ENCODE results near the gene BHMT2. TPM values are rescaled to one million over a fixed set of nuclear protein-coding genes. Genes with fewer than 3 reads are reported as not detected.

Gene BHMT2
- total RNA-seq, 1 donor from 2014 or later = not detected

DNA sequence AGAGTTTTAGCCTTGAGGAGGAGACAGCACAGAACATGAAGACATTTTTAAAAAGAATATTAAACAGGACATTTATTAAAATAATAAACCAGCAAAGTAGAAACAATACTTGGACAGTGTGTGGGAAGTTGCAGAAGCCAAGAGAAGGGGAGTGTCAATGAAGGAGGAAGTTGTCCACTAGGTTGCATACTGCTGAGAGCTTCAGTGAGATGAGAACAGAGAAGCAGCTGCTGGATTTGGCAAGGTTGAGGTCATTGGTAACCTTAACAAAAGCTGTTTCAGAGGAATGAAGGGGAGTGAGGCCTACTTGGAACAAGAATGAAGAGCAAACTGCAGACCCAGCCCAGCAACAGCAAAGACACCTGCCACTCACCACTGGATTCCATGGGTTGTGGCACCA, 53.4 kb downstream of the BHMT2 start:
- no peaks in the 10 kb centered on the region for H3K36me3 Mint-ChIP-seq (ENCODE audit: low read depth)
- POLR2A ChIA-PET = no interaction called here
- no peak for DNase-seq
- no peak overlapping the region for H3K27ac Mint-ChIP-seq
- no peak for ATAC-seq (ENCODE audit: low read depth)
- H3K4me1 Mint-ChIP-seq = no peaks in the 10 kb centered on the region
- H3K9me3 Mint-ChIP-seq = no peaks in the 10 kb centered on the region
- no peak overlapping the region for H3K4me3 Mint-ChIP-seq
- TF ChIP-seq, protein P1, sequence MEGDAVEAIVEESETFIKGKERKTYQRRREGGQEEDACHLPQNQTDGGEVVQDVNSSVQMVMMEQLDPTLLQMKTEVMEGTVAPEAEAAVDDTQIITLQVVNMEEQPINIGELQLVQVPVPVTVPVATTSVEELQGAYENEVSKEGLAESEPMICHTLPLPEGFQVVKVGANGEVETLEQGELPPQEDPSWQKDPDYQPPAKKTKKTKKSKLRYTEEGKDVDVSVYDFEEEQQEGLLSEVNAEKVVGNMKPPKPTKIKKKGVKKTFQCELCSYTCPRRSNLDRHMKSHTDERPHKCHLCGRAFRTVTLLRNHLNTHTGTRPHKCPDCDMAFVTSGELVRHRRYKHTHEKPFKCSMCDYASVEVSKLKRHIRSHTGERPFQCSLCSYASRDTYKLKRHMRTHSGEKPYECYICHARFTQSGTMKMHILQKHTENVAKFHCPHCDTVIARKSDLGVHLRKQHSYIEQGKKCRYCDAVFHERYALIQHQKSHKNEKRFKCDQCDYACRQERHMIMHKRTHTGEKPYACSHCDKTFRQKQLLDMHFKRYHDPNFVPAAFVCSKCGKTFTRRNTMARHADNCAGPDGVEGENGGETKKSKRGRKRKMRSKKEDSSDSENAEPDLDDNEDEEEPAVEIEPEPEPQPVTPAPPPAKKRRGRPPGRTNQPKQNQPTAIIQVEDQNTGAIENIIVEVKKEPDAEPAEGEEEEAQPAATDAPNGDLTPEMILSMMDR (IDR thresholded peaks at IDR 0.05) = no peak
- intact Hi-C loops (cut with micrococcal nuclease) = no loop called here
- CTCF ChIA-PET = interaction anchor here (2.0 kb wide), 1 partner anchor 10 kb away, joined by 6 read pairs; no protein-coding TSS in a partner anchor
- H3K27me3 Mint-ChIP-seq = peaks cover 5% of the 10 kb centered on the region

DNA sequence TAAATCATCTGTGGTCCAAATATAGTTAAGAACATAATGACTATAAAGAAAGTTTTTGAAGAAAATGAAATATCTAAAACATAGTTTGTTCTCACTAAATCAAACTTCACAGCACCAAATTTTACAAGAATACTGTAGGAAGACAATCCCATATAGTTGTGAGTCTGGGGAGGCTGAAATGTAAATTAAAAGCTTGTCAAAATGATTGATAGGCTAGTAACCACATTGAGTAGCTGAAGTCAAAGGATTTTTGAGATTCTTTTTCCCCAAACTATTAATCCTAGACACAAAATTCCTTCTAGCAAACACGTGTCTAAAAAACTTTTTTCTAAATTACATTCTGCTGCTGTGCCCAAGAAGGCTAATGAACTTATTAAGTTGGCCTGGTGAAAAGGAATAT, 55.0 kb downstream of the BHMT2 start:
- ChIA-PET CTCF (interaction anchor here (2.3 kb wide), 1 partner anchor 99 kb away, joined by 5 read pairs; no protein-coding TSS in a partner anchor), POLR2A (no interaction called here)
- H3K9me3 Mint-ChIP-seq = no peaks in the 10 kb centered on the region
- no peaks in the 10 kb centered on the region for H3K4me1 Mint-ChIP-seq
- H3K36me3 Mint-ChIP-seq (ENCODE audit: low read depth) = no peaks in the 10 kb centered on the region
- H3K27me3 Mint-ChIP-seq = no peaks in the 10 kb centered on the region
- TF ChIP-seq, protein P1 (IDR thresholded peaks at IDR 0.05) = no peak
- no peak overlapping the region for H3K4me3 Mint-ChIP-seq
- intact Hi-C loops (cut with micrococcal nuclease) = no loop called here
- H3K27ac Mint-ChIP-seq = no peak overlapping the region
- ATAC-seq (ENCODE audit: low read depth) (no peak), DNase-seq (no peak)

DNA sequence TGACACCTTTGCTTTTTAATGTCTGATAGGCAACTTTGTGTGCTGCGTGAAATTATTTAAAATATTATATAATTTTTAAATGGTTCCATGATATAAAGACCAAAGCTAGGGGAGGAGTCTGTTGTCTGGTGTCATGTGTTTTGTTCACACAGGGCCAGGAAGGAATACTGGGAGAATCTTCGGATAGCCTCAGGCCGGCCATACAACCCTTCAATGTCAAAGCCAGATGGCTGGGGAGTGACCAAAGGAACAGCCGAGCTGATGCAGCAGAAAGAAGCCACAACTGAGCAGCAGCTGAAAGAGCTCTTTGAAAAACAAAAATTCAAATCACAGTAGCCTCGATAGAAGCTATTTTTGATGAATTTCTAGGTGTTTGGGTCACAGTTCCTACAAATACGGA, 61.2 kb downstream of the BHMT2 start:
- H3K27ac Mint-ChIP-seq = no peak overlapping the region
- no peaks in the 10 kb centered on the region for H3K36me3 Mint-ChIP-seq (ENCODE audit: low read depth)
- peaks cover 5% of the 10 kb centered on the region for H3K27me3 Mint-ChIP-seq
- no peak overlapping the region for H3K4me3 Mint-ChIP-seq
- intact Hi-C loops (cut with micrococcal nuclease) = loop anchor here (5.0 to 10.0 kb wide), 3 partner anchors 104 to 808 kb away; partner anchors contain the start of gene JMY
- POLR2A ChIA-PET = no interaction called here
- TF ChIP-seq, protein P1 (IDR thresholded peaks at IDR 0.05) = no peak
- DNase-seq (no peak), ATAC-seq (ENCODE audit: low read depth) (no peak)
- CTCF ChIA-PET = no interaction called here
- H3K9me3 Mint-ChIP-seq = no peaks in the 10 kb centered on the region
- peaks cover 8% of the 10 kb centered on the region for H3K4me1 Mint-ChIP-seq

DNA sequence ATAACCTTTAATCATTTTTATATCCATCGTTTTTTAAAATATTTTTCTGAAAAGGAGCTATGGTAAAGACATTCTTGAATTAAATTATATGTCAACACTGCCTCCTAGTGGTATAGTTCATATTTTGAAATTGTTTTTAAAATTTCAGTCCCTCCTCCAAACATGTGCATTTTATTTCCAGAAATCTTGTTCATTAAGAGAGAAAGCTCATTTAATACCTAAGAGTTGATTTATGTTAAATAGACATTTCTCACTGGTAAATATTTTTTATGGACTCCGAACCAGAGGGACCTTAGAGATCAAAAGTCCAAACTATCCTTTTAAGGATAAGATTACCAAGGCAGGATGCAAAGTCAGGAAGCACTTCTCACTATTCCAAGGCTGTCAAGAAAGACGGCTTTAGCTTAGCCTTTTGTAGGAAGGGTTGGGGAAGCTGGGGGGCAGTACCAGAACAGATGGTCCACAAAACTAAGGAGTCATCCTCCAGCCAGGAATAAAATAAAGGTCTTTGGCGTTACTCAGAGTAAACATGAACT, 63.6 kb downstream of the BHMT2 start:
- Mint-ChIP-seq H3K4me3 (peak overlapping the region; percentile 33), H3K27me3 (peaks cover 5% of the 10 kb centered on the region), H3K4me1 (peaks cover 8% of the 10 kb centered on the region), H3K36me3 (ENCODE audit: low read depth) (no peaks in the 10 kb centered on the region), H3K27ac (no peak overlapping the region), H3K9me3 (no peaks in the 10 kb centered on the region)
- CTCF ChIA-PET = interaction anchor here (0.7 to 3.9 kb wide), 33 partner anchors 9 to 951 kb away, joined by 3 to 47 read pairs (median 4); no protein-coding TSS in a partner anchor
- ATAC-seq (ENCODE audit: low read depth) (no peak), DNase-seq (no peak)
- POLR2A ChIA-PET = interaction anchor here (0.6 to 1.6 kb wide), 6 partner anchors 108 to 816 kb away, joined by 3 to 12 read pairs (median 8); partner anchors contain the start of gene ARSB
- TF ChIP-seq, protein P1 (IDR thresholded peaks at IDR 0.05) = peak; percentile 60
- intact Hi-C loops (cut with micrococcal nuclease) = loop anchor here (1.0 to 10.0 kb wide), 11 partner anchors 102 to 911 kb away; partner anchors contain the start of gene JMY

DNA sequence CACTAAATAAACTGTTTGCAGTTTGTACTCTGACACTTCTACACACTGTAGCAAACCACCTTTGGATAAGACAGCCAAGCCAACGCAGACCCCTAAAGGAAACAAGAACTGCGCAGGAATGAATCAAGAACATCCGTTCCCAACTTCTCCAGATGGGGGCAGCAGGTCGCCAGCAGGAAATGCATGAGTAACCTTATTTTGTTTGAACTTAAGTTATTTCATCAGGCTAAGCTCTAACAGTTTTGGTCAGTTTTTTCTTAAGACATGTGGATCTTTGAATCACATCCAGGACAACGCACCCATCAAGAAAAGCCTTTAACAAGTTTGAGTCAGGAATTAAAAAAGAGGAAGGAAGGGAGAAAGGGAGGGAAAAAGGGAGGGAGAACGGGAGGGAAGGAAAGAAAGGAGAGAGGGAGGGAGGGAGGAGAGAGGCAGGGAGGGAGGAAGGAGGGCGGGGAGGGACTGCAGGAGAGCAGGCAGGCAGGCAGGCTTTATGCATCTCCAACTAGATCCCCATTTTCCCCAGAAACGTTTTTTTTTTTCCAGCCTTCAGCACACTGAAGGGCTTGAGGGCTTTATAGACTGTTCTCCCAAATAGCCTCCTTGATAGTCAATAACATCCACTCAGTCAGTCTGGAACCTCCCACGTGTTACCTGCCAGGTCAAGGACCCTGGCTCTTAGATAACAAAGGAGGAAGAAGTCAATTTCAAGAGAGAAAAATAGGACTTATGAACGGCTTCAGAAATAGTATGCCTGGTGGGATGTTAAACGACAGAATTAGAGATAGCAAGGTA, 64.3 kb downstream of the BHMT2 start:
- intact Hi-C loops (cut with micrococcal nuclease) = loop anchor here (1.0 to 10.0 kb wide), 11 partner anchors 101 to 912 kb away; partner anchors contain the start of gene JMY
- Mint-ChIP-seq H3K4me1 (peaks cover 8% of the 10 kb centered on the region), H3K9me3 (no peaks in the 10 kb centered on the region), H3K27ac (no peak overlapping the region), H3K36me3 (ENCODE audit: low read depth) (no peaks in the 10 kb centered on the region), H3K27me3 (peaks cover 5% of the 10 kb centered on the region), H3K4me3 (no peak overlapping the region)
- no peak for DNase-seq
- ChIA-PET CTCF (interaction anchor here (0.6 to 3.9 kb wide), 25 partner anchors 16 to 774 kb away, joined by 3 to 47 read pairs (median 4); no protein-coding TSS in a partner anchor), POLR2A (interaction anchor here (0.6 to 1.6 kb wide), 3 partner anchors 109 to 666 kb away, joined by 9 to 12 read pairs (median 10); partner anchors contain the start of gene ARSB)
- TF ChIP-seq, protein P1 (IDR thresholded peaks at IDR 0.05) = no peak
- ATAC-seq (ENCODE audit: low read depth) = peak; percentile 62

Data from activated B cell treated with CpG ODN at 0.5 μM for 24 hours (primary cell).